CD1c-positive myeloid dendritic cell (primary cell): Measurements from ENCODE around the gene RAB39A.
A peak's percentile ranks its signal among the peaks of the same experiment; 100 is the strongest.
"Not testable (repeated sequence)": the region's sequence is repeated elsewhere in the genome, so short reads cannot be mapped to it uniquely, and the experiment has no call there.

Experiments used
- DNase-seq: peaks from one replicate; pipeline ENCODE4 v3.0.0-alpha.2; 2016; ENCODE audit errors: extremely low spot score

Gene RAB39A

GRCh38 chr11:107928046-107928766 is at the start of gene RAB39A:
Gene RAB39A (plus strand): TSS chr11:107928448. CDS start chr11:107928569, 121 bp downstream.
- DNase-seq, result peak; percentile 94

GRCh38 chr11:107881471-107881870 is 46.8 kb upstream of the RAB39A start:
- not testable (repeated sequence) for DNase-seq

- no peak for DNase-seq
Measured at GRCh38 chr11:107882095-107882820, 46.0 kb upstream of the RAB39A start.

GRCh38 chr11:107898270-107898669 is 30.0 kb upstream of the RAB39A start:
- DNase-seq, result peak; percentile 42

GRCh38 chr11:107908211-107908610 is 20.0 kb upstream of the RAB39A start:
- DNase-seq, result no peak

- DNase-seq, result not testable (repeated sequence)
Measured at GRCh38 chr11:107912415-107912814, 15.8 kb upstream of the RAB39A start.

GRCh38 chr11:107915229-107915628 is 13.0 kb upstream of the RAB39A start:
- DNase-seq, result no peak

- DNase-seq, result peak; percentile 65
Measured at GRCh38 chr11:107916671-107917241, 11.5 kb upstream of the RAB39A start.

- DNase-seq, result no peak
Measured at GRCh38 chr11:107921997-107922396, 6.3 kb upstream of the RAB39A start.

- not testable (repeated sequence) for DNase-seq
Measured at GRCh38 chr11:107923519-107923918, 4.7 kb upstream of the RAB39A start.

GRCh38 chr11:107924306-107924705 is 3.9 kb upstream of the RAB39A start:
- no peak for DNase-seq

GRCh38 chr11:107927559-107927958 is 689 bp upstream of the RAB39A start:
- no peak for DNase-seq

GRCh38 chr11:107928767-107929507 is 689 bp downstream of the RAB39A start:
- peak; percentile 87 for DNase-seq

- peak; percentile 95 for DNase-seq
Measured at GRCh38 chr11:107929611-107930200, 1.5 kb downstream of the RAB39A start.

GRCh38 chr11:107931206-107931605 is 3.0 kb downstream of the RAB39A start:
- no peak for DNase-seq

GRCh38 chr11:107947904-107948303 is 19.7 kb downstream of the RAB39A start:
- DNase-seq, result no peak

- not testable (repeated sequence) for DNase-seq
Measured at GRCh38 chr11:107948328-107948727, 20.1 kb downstream of the RAB39A start.

- DNase-seq, result no peak
Measured at GRCh38 chr11:107951155-107951554, 22.9 kb downstream of the RAB39A start.

- DNase-seq, result no peak
Measured at GRCh38 chr11:107953446-107953845, 25.2 kb downstream of the RAB39A start.

- no peak for DNase-seq
Measured at GRCh38 chr11:107956543-107956942, 28.3 kb downstream of the RAB39A start.

- DNase-seq, result peak; percentile 83
Measured at GRCh38 chr11:107957109-107957588, 28.9 kb downstream of the RAB39A start.
